ENCODE results near the gene ENDOU. TPM values are rescaled to one million over a fixed set of nuclear protein-coding genes. Genes with fewer than 3 reads are reported as not detected.

The ENDOU gene
- total RNA-seq, 1 experiment from 2014 or later: 0.39 TPM

GRCh38 chr12:47714826-47715386 lies 10.4 kb downstream of the ENDOU start:
- no TSS peak for BruUV-seq (replicated peaks)

GRCh38 chr12:47712171-47712570 lies 13.1 kb downstream of the ENDOU start:
- Histone ChIP-seq H3K27me3 (ENCODE audit: insufficient read depth, low read depth) (no peaks in the 10 kb centered on the region), H4K20me1 (ENCODE audit: insufficient read depth) (no peaks in the 10 kb centered on the region), H3K4me2 (no peak overlapping the region), H3K4me3 (no peak overlapping the region), H3K4me1 (replicated peaks; ENCODE audit: insufficient read depth) (peaks cover 5% of the 10 kb centered on the region), H3K27ac (no peak overlapping the region), H3K79me2 (ENCODE audit: low read depth) (0 out of 2 replicates have a peak, but pooled peaks cover 8% of the 10 kb centered on the region), H3F3A (ENCODE audit: insufficient read depth, low read depth) (no peaks in the 10 kb centered on the region), H3K36me3 (ENCODE audit: low read depth) (no peaks in the 10 kb centered on the region), H3K9me3 (ENCODE audit: insufficient read depth, low read depth) (no peaks in the 10 kb centered on the region), H3K9me2 (ENCODE audit: insufficient read depth) (no peaks in the 10 kb centered on the region), H2AFZ (no peak overlapping the region)
- DNase-seq: no peak
- TF ChIP-seq EZH2 (IDR thresholded peaks at IDR 0.05; ENCODE audit: low read depth): no peak
- TF ChIP-seq CTCF (conservative IDR thresholded peaks at IDR 0.05): no peak
- ChIA-PET CTCF (interaction anchor here (1.1 kb wide), 1 partner anchor 30 kb away, joined by 4 read pairs; no protein-coding TSS in a partner anchor), POLR2A (ENCODE audit: unreplicated experiment) (no interaction called here)
- no TSS peak for BruUV-seq (replicated peaks)
- intact Hi-C loops (cut with micrococcal nuclease; ENCODE audit: unreplicated experiment): no loop called here

More at GRCh38 chr12:47714826-47715386, 10.4 kb downstream of the ENDOU start:
- DNase-seq: no peak
- H3K4me3 ChIP-seq: no peak overlapping the region
- intact Hi-C loops (cut with micrococcal nuclease; ENCODE audit: unreplicated experiment): loop anchor here (1.0 to 5.0 kb wide), 6 partner anchors 64 to 903 kb away; no protein-coding TSS in a partner anchor
- TF ChIP-seq CTCF (conservative IDR thresholded peaks at IDR 0.05) (no peak), EZH2 (IDR thresholded peaks at IDR 0.05; ENCODE audit: low read depth) (no peak)
- no peaks in the 10 kb centered on the region for H3K9me2 ChIP-seq (ENCODE audit: insufficient read depth)
- H2AFZ ChIP-seq: no peak overlapping the region
- no peak overlapping the region for H3K27ac ChIP-seq
- H3K4me2 ChIP-seq: no peak overlapping the region
- ChIA-PET POLR2A (ENCODE audit: unreplicated experiment) (no interaction called here), CTCF (interaction anchor here (1.5 kb wide), 1 partner anchor 123 kb away, joined by 8 read pairs; no protein-coding TSS in a partner anchor)
- H3K27me3 ChIP-seq (ENCODE audit: insufficient read depth, low read depth): no peaks in the 10 kb centered on the region
- no peaks in the 10 kb centered on the region for H3K79me2 ChIP-seq (ENCODE audit: low read depth)
- H4K20me1 ChIP-seq (ENCODE audit: insufficient read depth): no peaks in the 10 kb centered on the region
- no peaks in the 10 kb centered on the region for H3K9me3 ChIP-seq (ENCODE audit: insufficient read depth, low read depth)
- no peaks in the 10 kb centered on the region for H3K36me3 ChIP-seq (ENCODE audit: low read depth)
- H3K4me1 ChIP-seq (replicated peaks; ENCODE audit: insufficient read depth): no peaks in the 10 kb centered on the region
- no peaks in the 10 kb centered on the region for H3F3A ChIP-seq (ENCODE audit: insufficient read depth, low read depth)

- CTCF ChIA-PET: no interaction called here
- H3K9me3 ChIP-seq (ENCODE audit: insufficient read depth, low read depth): no peaks in the 10 kb centered on the region
These were observed 13.8 kb downstream of the ENDOU start for GRCh38 chr12:47711448-47711847.

More at GRCh38 chr12:47711448-47711847, 13.8 kb downstream of the ENDOU start:
- Histone ChIP-seq H3K4me3 (no peak overlapping the region), H3K9me2 (ENCODE audit: insufficient read depth) (no peaks in the 10 kb centered on the region), H3K4me2 (no peak overlapping the region), H4K20me1 (ENCODE audit: insufficient read depth) (no peaks in the 10 kb centered on the region), H3K36me3 (ENCODE audit: low read depth) (no peaks in the 10 kb centered on the region), H3K27ac (no peak overlapping the region), H3K27me3 (ENCODE audit: insufficient read depth, low read depth) (no peaks in the 10 kb centered on the region), H2AFZ (no peak overlapping the region), H3K79me2 (ENCODE audit: low read depth) (0 out of 2 replicates have a peak, but pooled peaks cover 14% of the 10 kb centered on the region), H3K4me1 (replicated peaks; ENCODE audit: insufficient read depth) (peaks cover 12% of the 10 kb centered on the region), H3F3A (ENCODE audit: insufficient read depth, low read depth) (0 out of 2 replicates have a peak, but pooled peaks cover under 1% of the 10 kb centered on the region)
- POLR2A ChIA-PET (ENCODE audit: unreplicated experiment): no interaction called here
- no peak for DNase-seq
- TF ChIP-seq EZH2 (IDR thresholded peaks at IDR 0.05; ENCODE audit: low read depth) (no peak), CTCF (conservative IDR thresholded peaks at IDR 0.05) (no peak)
- intact Hi-C loops (cut with micrococcal nuclease; ENCODE audit: unreplicated experiment): no loop called here
- BruUV-seq (replicated peaks): no TSS peak

Data from PC-9 (cell line).